ENCODE results near the gene NRTN.
"Not testable (repeated sequence)": the region's sequence is repeated elsewhere in the genome, so short reads cannot be mapped to it uniquely, and the experiment has no call there.

Gene NRTN

GRCh38 chr19:5839065-5840017 is 34.5 kb downstream of the NRTN start, which contains the start of gene FUT6:
FUT6 (minus strand) TSS chr19:5839702; CDS start chr19:5832567, 7,135 bp downstream.
- no CpG with 5 or more reads among the region's 9 CpGs for WGBS (ENCODE audit: insufficient coverage, insufficient read length)
- H3K27ac ChIP-seq (ENCODE audit: low read length), result no peak within 1 kb of the TSS
- no peaks in the 10 kb centered on the region for H3K36me3 ChIP-seq (ENCODE audit: control insufficient read depth, insufficient read depth, low read length)
- H3K4me1 ChIP-seq (ENCODE audit: control insufficient read depth, insufficient read depth, low read length), result no peaks in the 10 kb centered on the region
- H3K9me3 ChIP-seq (ENCODE audit: control insufficient read depth, insufficient read depth, low read length), result no peaks in the 10 kb centered on the region
- no peaks in the 10 kb centered on the region for H3K27me3 ChIP-seq (ENCODE audit: control insufficient read depth, insufficient read depth, low read length)
- H3K4me3 ChIP-seq (ENCODE audit: low read length), result no peak within 1 kb of the TSS
- no peak for DNase-seq (ENCODE audit: low read depth, low spot score)

- not testable (repeated sequence) for H3K4me1 ChIP-seq (ENCODE audit: control insufficient read depth, insufficient read depth, low read length); DNase-seq (ENCODE audit: low read depth, low spot score); H3K27me3 ChIP-seq (ENCODE audit: control insufficient read depth, insufficient read depth, low read length); H3K4me3 ChIP-seq (ENCODE audit: low read length); H3K27ac ChIP-seq (ENCODE audit: low read length); H3K9me3 ChIP-seq (ENCODE audit: control insufficient read depth, insufficient read depth, low read length); H3K36me3 ChIP-seq (ENCODE audit: control insufficient read depth, insufficient read depth, low read length)
- WGBS (ENCODE audit: insufficient coverage, insufficient read length), result no CpG with 5 or more reads among the region's 6 CpGs
Measured at GRCh38 chr19:5841735-5842111, 36.9 kb downstream of the NRTN start.

- no peak overlapping the region for H3K27ac ChIP-seq (ENCODE audit: low read length)
- DNase-seq (ENCODE audit: low read depth, low spot score), result no peak
- no CpG with 5 or more reads among the region's 21 CpGs for WGBS (ENCODE audit: insufficient coverage, insufficient read length)
- no peak overlapping the region for H3K4me3 ChIP-seq (ENCODE audit: low read length)
- no peaks in the 10 kb centered on the region for H3K9me3 ChIP-seq (ENCODE audit: control insufficient read depth, insufficient read depth, low read length)
- H3K4me1 ChIP-seq (ENCODE audit: control insufficient read depth, insufficient read depth, low read length), result no peaks in the 10 kb centered on the region
- no peaks in the 10 kb centered on the region for H3K27me3 ChIP-seq (ENCODE audit: control insufficient read depth, insufficient read depth, low read length)
- no peaks in the 10 kb centered on the region for H3K36me3 ChIP-seq (ENCODE audit: control insufficient read depth, insufficient read depth, low read length)
Measured at GRCh38 chr19:5843295-5843927, 38.5 kb downstream of the NRTN start.

GRCh38 chr19:5844456-5845433 is 39.9 kb downstream of the NRTN start:
- no peak overlapping the region for H3K4me3 ChIP-seq (ENCODE audit: low read length)
- no peaks in the 10 kb centered on the region for H3K9me3 ChIP-seq (ENCODE audit: control insufficient read depth, insufficient read depth, low read length)
- H3K27me3 ChIP-seq (ENCODE audit: control insufficient read depth, insufficient read depth, low read length), result no peaks in the 10 kb centered on the region
- H3K4me1 ChIP-seq (ENCODE audit: control insufficient read depth, insufficient read depth, low read length), result no peaks in the 10 kb centered on the region
- no peaks in the 10 kb centered on the region for H3K36me3 ChIP-seq (ENCODE audit: control insufficient read depth, insufficient read depth, low read length)
- no CpG with 5 or more reads among the region's 24 CpGs for WGBS (ENCODE audit: insufficient coverage, insufficient read length)
- no peak overlapping the region for H3K27ac ChIP-seq (ENCODE audit: low read length)
- DNase-seq (ENCODE audit: low read depth, low spot score), result no peak

GRCh38 chr19:5847846-5848245 is 43.0 kb downstream of the NRTN start:
- not testable (repeated sequence) for H3K4me3 ChIP-seq (ENCODE audit: low read length); DNase-seq (ENCODE audit: low read depth, low spot score); H3K9me3 ChIP-seq (ENCODE audit: control insufficient read depth, insufficient read depth, low read length); H3K27me3 ChIP-seq (ENCODE audit: control insufficient read depth, insufficient read depth, low read length); H3K36me3 ChIP-seq (ENCODE audit: control insufficient read depth, insufficient read depth, low read length); H3K4me1 ChIP-seq (ENCODE audit: control insufficient read depth, insufficient read depth, low read length); H3K27ac ChIP-seq (ENCODE audit: low read length)
- WGBS (ENCODE audit: insufficient coverage, insufficient read length), result no CpG with 5 or more reads among the region's 10 CpGs

- H3K36me3 ChIP-seq (ENCODE audit: control insufficient read depth, insufficient read depth, low read length); H3K27ac ChIP-seq (ENCODE audit: low read length); DNase-seq (ENCODE audit: low read depth, low spot score); H3K27me3 ChIP-seq (ENCODE audit: control insufficient read depth, insufficient read depth, low read length); H3K4me3 ChIP-seq (ENCODE audit: low read length); H3K4me1 ChIP-seq (ENCODE audit: control insufficient read depth, insufficient read depth, low read length); H3K9me3 ChIP-seq (ENCODE audit: control insufficient read depth, insufficient read depth, low read length): not testable (repeated sequence)
- no CpG with 5 or more reads among the region's 5 CpGs for WGBS (ENCODE audit: insufficient coverage, insufficient read length)
Measured at GRCh38 chr19:5848621-5849020, 43.8 kb downstream of the NRTN start.

GRCh38 chr19:5850189-5850588 is 45.3 kb downstream of the NRTN start:
- no peaks in the 10 kb centered on the region for H3K36me3 ChIP-seq (ENCODE audit: control insufficient read depth, insufficient read depth, low read length)
- H3K4me3 ChIP-seq (ENCODE audit: low read length), result no peak overlapping the region
- no peak overlapping the region for H3K27ac ChIP-seq (ENCODE audit: low read length)
- no peaks in the 10 kb centered on the region for H3K4me1 ChIP-seq (ENCODE audit: control insufficient read depth, insufficient read depth, low read length)
- WGBS (ENCODE audit: insufficient coverage, insufficient read length), result no CpG with 5 or more reads among the region's 6 CpGs
- H3K9me3 ChIP-seq (ENCODE audit: control insufficient read depth, insufficient read depth, low read length), result no peaks in the 10 kb centered on the region
- no peak for DNase-seq (ENCODE audit: low read depth, low spot score)
- no peaks in the 10 kb centered on the region for H3K27me3 ChIP-seq (ENCODE audit: control insufficient read depth, insufficient read depth, low read length)

GRCh38 chr19:5850743-5851293 is 46.0 kb downstream of the NRTN start:
- Histone ChIP-seq H3K4me1 (ENCODE audit: control insufficient read depth, insufficient read depth, low read length) (no peaks in the 10 kb centered on the region), H3K27ac (ENCODE audit: low read length) (no peak overlapping the region), H3K4me3 (ENCODE audit: low read length) (no peak overlapping the region), H3K27me3 (ENCODE audit: control insufficient read depth, insufficient read depth, low read length) (no peaks in the 10 kb centered on the region), H3K36me3 (ENCODE audit: control insufficient read depth, insufficient read depth, low read length) (no peaks in the 10 kb centered on the region), H3K9me3 (ENCODE audit: control insufficient read depth, insufficient read depth, low read length) (no peaks in the 10 kb centered on the region)
- no peak for DNase-seq (ENCODE audit: low read depth, low spot score)
- WGBS (ENCODE audit: insufficient coverage, insufficient read length), result no CpG with 5 or more reads among the region's 5 CpGs

- H3K9me3 ChIP-seq (ENCODE audit: control insufficient read depth, insufficient read depth, low read length), result no peaks in the 10 kb centered on the region
- H3K27ac ChIP-seq (ENCODE audit: low read length), result no peak within 1 kb of the TSS
- no CpG with 5 or more reads among the region's 10 CpGs for WGBS (ENCODE audit: insufficient coverage, insufficient read length)
- no peaks in the 10 kb centered on the region for H3K4me1 ChIP-seq (ENCODE audit: control insufficient read depth, insufficient read depth, low read length)
- no peaks in the 10 kb centered on the region for H3K36me3 ChIP-seq (ENCODE audit: control insufficient read depth, insufficient read depth, low read length)
- H3K4me3 ChIP-seq (ENCODE audit: low read length), result no peak within 1 kb of the TSS
- no peaks in the 10 kb centered on the region for H3K27me3 ChIP-seq (ENCODE audit: control insufficient read depth, insufficient read depth, low read length)
- no peak for DNase-seq (ENCODE audit: low read depth, low spot score)
Measured at GRCh38 chr19:5851302-5851701, 46.4 kb downstream of the NRTN start, which contains the start of gene FUT3. FUT3 (minus strand) TSS chr19:5851449.

GRCh38 chr19:5854121-5854520 is 49.3 kb downstream of the NRTN start:
- H3K9me3 ChIP-seq (ENCODE audit: control insufficient read depth, insufficient read depth, low read length); H3K4me1 ChIP-seq (ENCODE audit: control insufficient read depth, insufficient read depth, low read length); H3K27ac ChIP-seq (ENCODE audit: low read length); DNase-seq (ENCODE audit: low read depth, low spot score); H3K27me3 ChIP-seq (ENCODE audit: control insufficient read depth, insufficient read depth, low read length); H3K4me3 ChIP-seq (ENCODE audit: low read length); H3K36me3 ChIP-seq (ENCODE audit: control insufficient read depth, insufficient read depth, low read length): not testable (repeated sequence)
- WGBS (ENCODE audit: insufficient coverage, insufficient read length), result no CpG with 5 or more reads among the region's 10 CpGs

Measured in iPS DF 6.9 (cell line).